ENCODE measurements around the gene GALNT18. TPM values are rescaled to one million over a fixed set of nuclear protein-coding genes. Genes with fewer than 3 reads are reported as not detected.

Gene GALNT18
- total RNA-seq, 2 experiments from 2014 or later: 3.6 to 3.8 TPM

DNA sequence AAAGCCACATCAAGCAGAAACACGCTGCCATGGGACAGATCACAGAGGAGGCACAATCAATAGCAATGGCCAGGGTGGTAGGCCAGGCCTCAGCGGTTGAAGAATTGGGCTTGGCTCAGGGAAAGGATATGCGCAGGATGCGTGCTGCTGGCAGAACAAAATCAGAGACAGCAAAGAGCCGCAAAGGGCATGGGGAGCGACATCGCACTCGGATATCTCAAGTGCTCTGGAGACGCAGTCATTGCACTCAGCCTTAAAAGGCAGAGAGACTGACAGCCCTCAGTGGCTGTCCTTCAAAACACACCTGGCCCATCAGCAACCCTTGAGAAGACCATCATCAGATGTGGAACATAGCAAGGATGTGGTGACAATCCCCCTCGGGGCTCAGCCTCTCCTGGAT is 319.2 kb downstream of the GALNT18 start:
- ChIA-PET POLR2A (no interaction called here), CTCF (no interaction called here)

- ChIA-PET CTCF (no interaction called here), POLR2A (no interaction called here)
Observed at GRCh38 chr11:11301212-11301611, 320.6 kb downstream of the GALNT18 start.

GRCh38 chr11:11297578-11297977 is 324.2 kb downstream of the GALNT18 start:
- CTCF ChIA-PET: no interaction called here

DNA sequence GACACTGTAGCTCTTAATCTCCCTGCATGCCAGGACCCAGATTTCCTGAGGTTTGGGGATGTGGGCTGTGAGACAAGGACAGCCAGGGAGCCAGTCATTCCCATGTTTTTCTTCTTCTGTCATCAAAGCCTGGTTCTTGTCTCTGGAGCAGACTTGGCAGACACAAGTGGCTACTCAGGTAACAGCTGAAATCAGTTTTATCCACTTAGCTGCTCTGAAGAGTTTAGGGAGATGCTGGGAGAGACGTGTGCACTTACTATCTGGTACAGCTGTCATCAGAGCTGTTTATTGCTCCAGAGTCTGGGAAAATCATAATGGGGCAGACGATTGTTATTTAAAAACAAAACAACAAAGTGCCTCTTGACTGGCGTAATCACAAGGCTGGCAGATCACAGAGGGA is 325.4 kb downstream of the GALNT18 start:
- ChIA-PET CTCF (no interaction called here), POLR2A (no interaction called here)

More at GRCh38 chr11:11297578-11297977, 324.2 kb downstream of the GALNT18 start:
- POLR2A ChIA-PET: no interaction called here

- POLR2A ChIA-PET: no interaction called here
- CTCF ChIA-PET: no interaction called here
Observed at GRCh38 chr11:11294551-11294855, 327.3 kb downstream of the GALNT18 start.

DNA sequence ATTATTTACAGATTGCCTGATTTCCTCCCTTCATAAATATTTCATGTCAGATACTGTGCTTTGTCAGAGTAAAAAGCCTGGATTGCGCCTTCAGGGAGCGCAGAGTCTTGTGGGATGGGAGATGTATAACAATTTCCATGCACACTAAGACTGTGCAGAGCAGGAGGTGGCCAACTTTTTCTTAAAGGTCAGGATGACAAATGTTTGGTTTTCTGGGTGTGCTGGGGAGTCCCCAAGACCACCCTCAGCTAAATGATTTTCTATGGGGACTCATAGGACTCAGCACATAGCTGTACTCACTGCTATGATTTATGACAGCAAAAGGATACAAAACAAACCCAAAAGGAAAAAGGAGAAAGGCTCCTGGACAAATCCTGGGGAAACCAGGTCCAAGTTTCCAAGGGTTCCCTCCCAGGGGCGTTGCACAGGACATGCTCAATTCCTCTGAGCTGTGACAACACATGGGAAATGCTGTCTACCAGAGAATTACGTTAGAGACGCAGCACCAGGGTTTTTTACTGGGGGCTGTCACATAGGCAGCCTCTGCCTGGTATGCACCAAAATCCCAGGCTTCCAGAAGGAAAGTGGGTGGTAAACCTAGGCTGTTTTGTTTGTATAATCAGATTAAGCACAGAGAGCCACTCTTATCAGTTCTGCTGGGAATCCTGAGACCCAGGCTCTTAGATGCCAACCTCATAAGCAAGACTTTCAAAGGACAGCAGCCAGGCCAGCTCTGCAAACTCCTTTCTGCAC is 327.8 kb downstream of the GALNT18 start:
- POLR2A ChIA-PET: no interaction called here
- CTCF ChIA-PET: no interaction called here

DNA sequence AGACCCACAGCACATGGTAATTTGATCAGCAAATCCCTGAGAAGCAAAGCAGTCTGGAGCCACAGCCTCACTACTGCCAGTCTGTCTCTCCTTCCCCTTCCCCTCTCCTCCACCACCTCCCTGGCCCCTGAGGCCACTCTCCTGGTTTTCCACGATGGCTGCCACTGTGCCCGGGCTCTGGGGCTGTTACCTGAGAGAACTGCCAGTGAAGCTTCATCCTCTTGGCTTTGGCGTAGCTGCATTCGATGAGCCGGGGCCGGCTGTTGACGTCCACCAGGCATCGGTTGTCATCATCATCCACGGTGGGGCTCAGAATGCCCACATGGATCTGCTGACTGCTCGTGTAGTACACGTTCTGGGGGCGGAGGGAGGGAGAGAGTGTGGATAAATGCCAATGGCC is 329.0 kb downstream of the GALNT18 start:
- CTCF ChIA-PET: no interaction called here

GRCh38 chr11:11291041-11292015 is 330.5 kb downstream of the GALNT18 start:
- ChIA-PET POLR2A (no interaction called here), CTCF (interaction anchor here (0.9 kb wide), 1 partner anchor 13 kb away, joined by 3 read pairs; no protein-coding TSS in a partner anchor)

More for the DNA sequence above, 329.0 kb downstream of the GALNT18 start:
- POLR2A ChIA-PET: no interaction called here

DNA sequence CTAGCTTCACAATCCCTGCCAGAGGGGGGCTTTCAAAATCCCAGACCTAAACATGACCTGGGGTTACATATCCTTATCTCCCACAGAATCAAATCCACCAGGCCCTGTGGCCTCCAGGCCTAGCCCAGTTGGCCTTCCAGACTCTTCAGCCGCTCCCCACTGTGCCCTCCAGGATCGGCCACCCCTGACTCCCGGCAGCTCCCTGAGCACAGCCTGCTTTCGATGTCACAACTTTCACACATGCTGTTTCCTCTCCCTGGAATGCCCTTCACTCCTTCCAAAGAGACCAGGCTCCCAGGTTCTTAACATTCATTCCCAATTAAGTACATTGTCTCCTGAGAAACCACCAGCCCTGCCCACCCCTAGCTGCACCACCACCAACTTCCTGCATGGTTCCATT is 331.5 kb downstream of the GALNT18 start:
- ChIA-PET CTCF (no interaction called here), POLR2A (no interaction called here)

GRCh38 chr11:11289669-11290068 is 332.1 kb downstream of the GALNT18 start:
- ChIA-PET POLR2A (no interaction called here), CTCF (no interaction called here)

DNA sequence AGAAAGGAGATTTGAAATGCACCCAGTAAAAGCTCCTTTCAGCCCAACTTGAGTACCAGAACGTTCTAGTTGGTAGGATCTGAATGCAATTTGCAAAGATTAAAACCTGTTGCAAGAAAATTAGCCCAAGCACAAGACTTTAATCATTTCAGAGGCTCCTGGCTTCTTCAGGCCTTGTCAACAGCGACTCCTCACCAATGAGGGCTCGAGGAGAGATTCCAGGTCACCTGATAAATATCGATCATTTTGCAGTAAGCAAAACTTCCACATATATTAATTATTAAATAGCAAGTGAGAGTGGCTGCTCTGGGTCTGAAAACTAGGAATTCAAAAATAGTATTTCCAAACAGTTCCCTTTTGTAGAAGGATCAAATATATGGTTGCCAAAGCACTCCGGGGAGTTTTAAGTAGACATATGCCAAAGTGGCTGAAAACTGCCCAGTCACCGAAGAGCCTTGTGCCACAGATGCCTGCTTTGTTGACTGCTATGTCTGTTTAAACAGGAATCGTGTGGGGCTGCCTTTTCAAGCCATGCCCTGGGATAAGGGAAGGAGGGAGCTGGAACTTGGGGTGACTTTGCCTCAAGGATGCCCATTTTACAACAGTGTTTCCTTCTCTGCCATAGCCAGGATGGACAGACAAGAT is 332.7 kb downstream of the GALNT18 start:
- ChIA-PET CTCF (no interaction called here), POLR2A (no interaction called here)

- POLR2A ChIA-PET: no interaction called here
- CTCF ChIA-PET: no interaction called here
Observed at GRCh38 chr11:11284481-11284880, 337.3 kb downstream of the GALNT18 start.

DNA sequence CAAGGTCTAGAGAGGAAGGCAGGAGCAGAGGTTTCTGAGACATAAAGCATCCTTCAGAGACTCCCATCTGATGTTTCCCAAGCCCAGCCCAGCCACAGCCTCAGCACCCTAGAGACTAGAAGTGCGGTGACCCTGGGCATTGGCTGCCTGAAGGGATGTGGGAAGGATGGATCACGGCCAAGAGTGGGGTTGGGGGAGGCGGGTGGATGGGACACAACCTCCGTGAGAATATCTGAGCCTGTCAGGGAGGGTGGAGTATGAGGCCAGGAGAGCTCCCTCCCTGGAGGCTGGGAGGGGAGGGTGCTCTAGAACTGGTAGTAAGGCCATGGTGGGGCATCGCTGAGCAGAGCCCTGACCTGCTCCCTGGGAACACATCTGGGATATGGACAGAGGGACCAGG is 340.2 kb downstream of the GALNT18 start:
- ChIA-PET POLR2A (no interaction called here), CTCF (no interaction called here)

GRCh38 chr11:11280826-11281225 is 341.0 kb downstream of the GALNT18 start:
- ChIA-PET POLR2A (no interaction called here), CTCF (no interaction called here)

DNA sequence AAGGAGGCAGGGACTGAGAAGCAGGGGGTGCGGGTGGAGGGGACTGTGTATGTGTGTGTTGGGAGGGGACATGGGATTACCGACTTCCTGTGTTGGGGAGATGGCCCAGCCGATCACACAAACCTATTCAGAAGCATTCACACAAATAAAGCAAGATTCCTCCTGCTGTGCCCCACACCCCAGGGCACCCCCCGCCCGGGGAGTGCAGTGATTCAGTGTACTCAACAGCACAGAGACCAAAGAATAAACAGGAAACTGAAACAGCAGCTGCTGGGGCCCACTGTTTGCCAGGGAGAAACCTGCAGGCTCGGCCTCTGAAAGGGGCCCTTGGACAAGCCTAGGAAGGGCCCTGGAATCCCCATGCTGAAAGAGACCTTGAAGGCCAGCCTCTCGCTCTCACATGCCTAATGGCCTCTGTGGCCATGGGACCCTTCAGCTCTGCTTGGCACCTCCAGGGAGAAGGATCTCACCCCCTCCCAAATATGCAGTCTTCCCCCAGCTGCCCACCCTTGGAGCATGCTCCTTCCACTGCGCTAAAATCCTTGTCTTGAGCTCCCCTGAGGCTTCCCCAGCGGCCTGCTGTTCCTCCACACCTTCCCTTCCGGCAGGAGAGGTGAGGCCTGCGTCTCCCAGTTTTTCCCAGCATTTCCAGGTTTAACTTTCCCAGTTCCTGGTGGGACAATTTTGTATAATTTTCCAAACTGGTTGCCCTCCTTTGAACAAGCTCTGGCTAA is 341.7 kb downstream of the GALNT18 start:
- POLR2A ChIA-PET: no interaction called here
- CTCF ChIA-PET: no interaction called here

- ChIA-PET POLR2A (no interaction called here), CTCF (no interaction called here)
Observed at GRCh38 chr11:11272254-11272653, 349.6 kb downstream of the GALNT18 start.

DNA sequence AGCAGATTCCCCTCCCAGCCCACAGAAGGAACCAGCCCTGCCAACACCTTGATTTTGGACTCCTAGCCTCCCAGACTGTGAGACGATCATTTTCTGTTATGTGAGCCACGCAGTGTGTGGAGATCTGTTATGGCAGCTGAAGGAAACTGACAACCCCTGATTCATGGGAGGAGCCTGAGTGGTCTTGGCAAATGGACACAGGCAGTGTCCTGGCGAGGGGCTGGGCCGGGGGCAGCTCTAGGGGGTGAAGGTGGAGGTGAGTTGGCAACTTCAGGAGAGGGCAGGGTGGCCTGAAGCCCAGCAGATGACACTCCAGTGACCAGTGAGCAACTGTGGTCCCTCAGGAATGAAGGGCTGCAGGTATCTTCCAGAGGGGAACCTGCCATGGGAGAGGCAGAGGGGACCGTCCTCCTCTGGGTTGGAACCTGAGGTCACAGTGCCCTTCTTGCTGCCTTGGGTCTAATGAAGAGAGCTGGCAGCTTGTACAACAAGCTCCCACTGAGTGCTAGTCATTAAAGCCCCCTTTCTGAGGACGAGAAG is 351.5 kb downstream of the GALNT18 start:
- CTCF ChIA-PET: no interaction called here
- POLR2A ChIA-PET: no interaction called here

DNA sequence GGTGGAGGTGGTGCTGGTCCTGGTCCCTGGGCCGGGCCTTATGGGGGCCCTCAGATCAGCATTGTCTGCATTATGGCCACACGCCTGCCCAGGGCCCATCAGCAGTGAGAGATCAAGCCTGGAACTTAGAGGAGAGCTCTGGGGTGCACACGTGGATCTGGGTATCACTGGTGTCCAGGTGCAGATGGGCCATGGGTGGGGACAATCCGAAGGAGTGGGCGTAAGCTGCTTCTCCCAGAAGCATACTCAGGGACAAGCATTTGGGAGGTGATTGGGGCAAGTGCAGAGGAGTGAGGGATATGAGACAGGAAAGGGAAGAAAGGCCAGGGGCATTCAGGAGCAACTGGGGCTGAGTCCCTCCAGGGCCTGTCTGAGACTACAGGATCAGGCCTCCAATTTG is 353.1 kb downstream of the GALNT18 start:
- ChIA-PET POLR2A (no interaction called here), CTCF (interaction anchor here (1.2 to 1.8 kb wide), 2 partner anchors 9 to 231 kb away, joined by 4 to 5 read pairs; no protein-coding TSS in a partner anchor)

- ChIA-PET CTCF (interaction anchor here (1.2 to 1.8 kb wide), 3 partner anchors 8 to 230 kb away, joined by 3 to 5 read pairs (median 4); no protein-coding TSS in a partner anchor), POLR2A (interaction anchor here (0.6 kb wide), 1 partner anchor 8 kb away, joined by 3 read pairs; no protein-coding TSS in a partner anchor)
Observed at GRCh38 chr11:11268119-11268518, 353.7 kb downstream of the GALNT18 start.

DNA sequence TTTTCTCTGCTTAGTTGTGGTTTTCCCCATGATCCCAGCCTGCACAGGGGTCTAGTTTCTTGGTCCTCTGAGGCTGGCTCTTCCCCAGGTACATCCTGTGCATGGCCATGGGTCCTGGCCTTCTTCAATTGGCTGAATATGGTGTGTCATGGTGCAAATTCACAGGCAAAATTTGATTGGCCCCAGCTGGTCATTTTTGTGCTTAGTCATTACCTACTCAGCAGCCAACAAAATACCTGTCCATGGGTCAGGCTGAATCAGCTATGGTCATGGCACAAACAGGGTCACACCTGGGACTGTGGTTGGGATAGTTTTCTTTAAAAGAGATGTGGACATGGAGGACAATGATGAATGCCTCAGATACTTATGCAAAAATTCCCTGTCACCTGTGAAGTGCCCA is 354.5 kb downstream of the GALNT18 start:
- ChIA-PET POLR2A (no interaction called here), CTCF (interaction anchor here (1.3 to 1.8 kb wide), 3 partner anchors 65 to 240 kb away, joined by 3 to 6 read pairs (median 5); no protein-coding TSS in a partner anchor)
